EL (cell line): ENCODE results near the gene ZNF184.

Source experiments
- DNase-seq: peaks from one replicate; pipeline ENCODE4 v3.0.0-alpha.2; 2016

The ZNF184 gene

GRCh38 chr6:27472617-27473400 is at the start of gene ZNF184:
Gene ZNF184, minus strand, starts transcription at chr6:27473105. Its CDS starts 811 bp downstream, at chr6:27472294.
- DNase-seq, result peak; percentile 98

GRCh38 chr6:27518881-27519795 is 46.2 kb upstream of the ZNF184 start:
- DNase-seq, result peak; percentile 90

- no peak for DNase-seq
Measured at GRCh38 chr6:27517928-27518787, 45.3 kb upstream of the ZNF184 start.

GRCh38 chr6:27517238-27517637 is 44.3 kb upstream of the ZNF184 start:
- no peak for DNase-seq

DNA sequence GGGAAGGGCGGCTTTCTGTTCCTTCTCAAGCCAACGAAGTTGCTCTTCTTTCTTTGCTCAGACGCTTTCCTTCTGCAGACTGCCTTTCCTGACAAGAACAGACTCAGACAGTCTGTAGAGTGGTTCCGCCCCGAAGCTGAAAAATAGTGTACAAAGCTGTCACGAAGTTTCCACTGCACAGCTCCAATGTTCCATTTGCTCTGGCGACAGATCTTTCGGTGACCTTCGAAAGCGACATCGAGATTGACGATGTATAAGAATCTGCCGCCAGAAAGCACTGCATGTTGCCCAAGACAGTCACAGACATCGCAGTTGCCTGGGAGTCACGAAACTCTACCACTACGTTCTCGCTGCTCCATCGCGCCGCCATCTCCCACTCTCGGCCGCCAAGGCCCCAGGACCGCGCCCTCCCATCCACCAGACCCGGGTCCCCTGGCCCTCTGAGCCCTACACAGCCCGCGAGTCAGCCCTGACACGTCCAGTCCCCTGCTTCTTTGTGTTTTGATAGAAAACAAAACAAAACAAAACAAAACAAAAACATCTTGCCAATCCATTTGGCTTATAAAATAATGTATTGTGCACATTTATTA is 42.1 kb upstream of the ZNF184 start:
- DNase-seq, result no peak

DNA sequence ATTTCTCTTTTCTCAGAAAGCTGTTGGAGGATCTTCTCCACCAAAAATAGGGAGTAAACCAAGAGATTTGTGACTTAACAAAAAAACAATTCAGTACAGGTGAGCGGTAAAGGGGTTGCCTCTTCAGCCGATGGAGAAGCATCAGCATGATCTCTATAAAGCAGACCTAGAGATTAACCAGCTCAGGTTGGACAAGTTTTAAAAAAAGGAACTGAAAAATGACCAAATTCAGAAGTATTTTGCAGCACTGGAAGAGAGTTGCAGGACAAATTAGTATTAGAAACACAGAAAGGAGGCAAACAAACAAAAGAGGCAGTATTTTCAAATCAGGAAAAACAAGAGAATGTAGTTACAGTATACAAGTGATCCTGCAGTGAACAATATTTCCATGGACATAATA is 39.6 kb upstream of the ZNF184 start:
- DNase-seq, result no peak

- DNase-seq, result no peak
Measured at GRCh38 chr6:27507041-27507956, 34.4 kb upstream of the ZNF184 start.

DNA sequence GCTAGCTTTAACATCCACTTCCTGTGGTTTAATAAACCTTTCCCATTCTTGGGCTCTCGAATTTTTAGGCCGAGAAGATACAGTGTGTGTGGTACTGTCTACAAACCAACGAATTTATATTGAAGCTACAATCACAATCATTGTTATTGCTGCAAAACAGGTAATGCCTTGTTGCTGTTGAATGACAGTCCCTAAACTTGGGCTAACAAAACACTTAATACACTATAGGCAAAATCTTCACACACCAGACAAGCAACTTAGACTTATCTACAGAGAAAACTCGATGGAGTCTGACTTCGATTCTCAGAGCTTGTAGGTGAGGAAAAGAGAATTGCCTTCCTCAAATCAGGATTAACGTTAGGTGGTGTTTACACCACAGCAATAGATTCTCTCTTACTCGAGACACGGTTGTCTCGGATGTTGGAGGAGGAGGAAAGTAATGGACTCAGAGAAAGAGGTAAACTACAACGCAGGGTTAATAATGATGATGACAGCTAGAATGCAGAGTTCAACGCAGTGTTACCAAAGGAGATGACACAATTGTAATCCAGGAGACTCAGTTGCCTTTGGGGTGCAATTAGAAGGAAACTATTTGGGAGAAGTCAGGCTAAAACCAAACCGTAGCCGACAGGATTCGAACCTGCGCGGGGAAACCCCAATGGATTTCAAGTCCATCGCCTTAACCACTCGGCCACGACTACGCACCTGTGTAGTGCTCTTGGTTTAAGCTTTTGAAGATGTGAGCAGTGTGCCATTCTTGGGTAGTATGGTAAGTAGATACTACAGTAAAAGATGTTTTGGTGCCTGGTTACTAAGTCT is 32.5 kb upstream of the ZNF184 start:
- DNase-seq, result peak; percentile 82

- DNase-seq, result peak; percentile 75
Measured at GRCh38 chr6:27503436-27504030, 30.6 kb upstream of the ZNF184 start.

GRCh38 chr6:27502508-27503435 is 29.9 kb upstream of the ZNF184 start:
- peak; percentile 79 for DNase-seq

DNA sequence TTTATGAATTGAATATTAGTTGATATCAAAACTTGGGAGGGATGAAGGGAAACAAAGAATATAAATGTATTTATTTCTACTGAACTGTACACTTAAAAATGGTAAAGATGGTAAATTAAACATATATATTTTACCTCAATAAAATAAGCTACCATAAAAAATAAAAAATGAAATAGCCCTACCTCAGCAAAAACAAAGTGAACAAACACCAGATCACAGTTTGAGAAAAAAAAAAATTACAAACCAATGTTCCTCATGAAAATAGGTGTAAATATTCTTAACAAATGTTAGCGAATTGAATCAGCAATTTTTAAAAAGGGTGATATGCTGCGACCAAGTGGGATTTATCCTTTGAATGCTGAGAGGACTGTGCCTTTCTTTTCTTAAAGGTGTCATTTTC is 28.3 kb upstream of the ZNF184 start:
- no peak for DNase-seq

DNA sequence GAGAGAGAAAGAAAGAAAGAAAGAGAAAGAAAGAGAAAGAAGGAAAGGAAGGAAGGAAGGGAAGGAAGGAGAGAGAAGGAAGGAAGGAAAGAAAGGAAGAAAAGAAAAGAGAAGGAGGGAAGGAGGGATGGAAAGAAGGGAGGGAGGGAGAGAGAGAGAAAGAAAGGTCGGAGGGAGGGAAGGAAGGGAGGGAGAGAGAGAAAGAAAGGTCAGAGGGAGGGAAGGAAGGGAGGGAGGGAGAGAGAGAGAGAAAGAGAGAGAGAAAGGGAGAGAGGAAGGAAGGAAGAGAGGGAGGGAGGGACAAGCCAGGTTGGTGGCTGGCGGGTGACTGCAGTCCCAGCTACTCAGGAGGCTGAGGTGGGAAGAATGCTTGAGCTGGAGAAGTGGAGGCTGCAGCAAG is 27.3 kb upstream of the ZNF184 start:
- no peak for DNase-seq

DNA sequence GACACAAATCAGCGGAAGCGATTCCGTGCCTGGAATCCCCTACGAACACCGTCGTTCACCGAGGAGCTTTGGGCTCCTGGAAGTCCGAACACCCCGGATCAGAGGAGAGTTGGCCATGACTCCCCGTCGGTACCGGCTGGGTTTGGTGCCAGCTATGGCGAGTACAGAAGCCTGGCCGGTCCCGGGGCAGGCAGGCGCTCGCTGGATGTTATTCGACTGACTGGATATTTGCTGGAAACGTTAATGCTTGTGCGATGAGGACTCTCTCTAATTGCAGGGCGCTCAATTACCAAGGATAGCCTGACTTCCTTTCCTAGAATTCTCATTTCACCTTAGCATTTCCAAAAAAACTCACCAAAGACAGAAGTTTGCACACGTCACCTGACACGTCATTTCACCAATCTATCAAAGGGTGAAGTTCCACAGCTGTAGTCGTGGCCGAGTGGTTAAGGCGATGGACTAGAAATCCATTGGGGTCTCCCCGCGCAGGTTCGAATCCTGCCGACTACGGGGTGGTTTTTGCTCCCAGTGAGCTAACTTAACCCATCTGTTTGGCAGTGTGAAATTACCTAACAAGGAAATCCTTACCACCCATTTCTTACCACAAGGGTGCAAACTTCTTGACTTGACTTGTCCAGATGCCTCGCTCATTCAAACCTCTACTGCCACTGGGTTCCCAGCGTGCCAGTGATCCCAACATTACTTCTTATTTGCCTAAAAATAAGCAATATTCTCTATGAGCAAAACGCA is 22.7 kb upstream of the ZNF184 start:
- peak; percentile 87 for DNase-seq

DNA sequence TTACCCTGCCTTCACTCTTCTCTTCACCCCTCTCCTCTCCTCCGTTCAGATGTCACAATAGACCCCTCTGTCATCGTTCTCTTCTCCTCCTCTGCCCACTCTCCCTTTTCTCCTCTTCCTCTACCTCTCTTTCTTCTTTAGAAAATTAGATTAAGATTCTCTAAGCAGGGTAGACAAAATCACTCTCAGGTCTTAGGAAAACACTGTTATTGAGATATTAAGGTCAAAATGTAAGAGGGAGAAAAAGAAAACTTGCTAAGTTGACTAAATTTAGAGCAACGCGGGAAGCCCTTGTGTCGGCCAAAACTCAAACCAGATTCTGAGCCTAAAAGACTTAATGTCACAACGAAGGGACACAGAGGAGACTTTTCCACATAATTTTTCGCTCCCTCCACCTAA is 22.1 kb upstream of the ZNF184 start:
- no peak for DNase-seq

DNA sequence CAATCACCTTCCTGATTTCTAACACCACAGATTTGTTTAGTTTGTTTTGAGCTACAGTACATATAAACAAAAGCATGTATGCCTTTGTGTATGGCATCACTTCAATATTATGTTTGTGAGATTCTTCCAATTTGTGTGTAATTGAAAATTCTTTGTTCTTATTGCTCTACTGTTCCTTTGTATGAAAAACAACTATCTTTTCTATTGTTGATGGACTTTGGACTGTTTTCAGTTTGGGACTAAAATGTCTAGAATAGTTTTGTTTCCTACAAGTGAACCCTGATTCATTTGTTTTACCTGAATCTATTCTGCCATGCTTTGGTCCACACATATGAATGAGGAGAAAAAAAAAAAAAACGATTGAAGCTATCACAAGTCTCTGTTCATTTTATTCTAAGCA is 21.2 kb upstream of the ZNF184 start:
- no peak for DNase-seq

DNA sequence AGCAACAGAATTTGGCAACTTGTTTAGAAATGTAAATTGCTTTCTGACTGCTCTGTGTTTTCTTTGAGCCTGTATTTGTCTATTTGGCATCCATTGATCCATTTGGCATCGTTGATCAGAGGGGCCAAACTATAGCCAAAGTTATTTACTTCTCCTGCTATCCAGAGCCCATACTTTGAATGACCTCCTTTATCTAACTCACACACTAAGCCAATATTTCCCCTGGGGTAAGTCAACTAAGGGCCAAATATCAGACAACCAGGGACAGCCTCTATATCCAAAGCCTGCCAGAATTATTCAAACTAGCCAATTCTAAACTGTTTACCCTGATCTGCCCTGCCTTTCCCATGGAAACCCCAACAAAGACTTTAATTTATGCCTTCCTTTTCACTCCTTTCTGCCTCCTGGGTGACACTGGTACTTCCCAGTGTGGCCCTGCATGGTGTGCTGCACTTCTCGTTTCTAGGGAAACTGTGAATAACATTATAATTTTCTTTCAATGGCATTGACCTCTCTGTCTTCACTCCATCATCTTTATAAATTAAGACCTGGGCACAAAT is 19.8 kb upstream of the ZNF184 start:
- no peak for DNase-seq

DNA sequence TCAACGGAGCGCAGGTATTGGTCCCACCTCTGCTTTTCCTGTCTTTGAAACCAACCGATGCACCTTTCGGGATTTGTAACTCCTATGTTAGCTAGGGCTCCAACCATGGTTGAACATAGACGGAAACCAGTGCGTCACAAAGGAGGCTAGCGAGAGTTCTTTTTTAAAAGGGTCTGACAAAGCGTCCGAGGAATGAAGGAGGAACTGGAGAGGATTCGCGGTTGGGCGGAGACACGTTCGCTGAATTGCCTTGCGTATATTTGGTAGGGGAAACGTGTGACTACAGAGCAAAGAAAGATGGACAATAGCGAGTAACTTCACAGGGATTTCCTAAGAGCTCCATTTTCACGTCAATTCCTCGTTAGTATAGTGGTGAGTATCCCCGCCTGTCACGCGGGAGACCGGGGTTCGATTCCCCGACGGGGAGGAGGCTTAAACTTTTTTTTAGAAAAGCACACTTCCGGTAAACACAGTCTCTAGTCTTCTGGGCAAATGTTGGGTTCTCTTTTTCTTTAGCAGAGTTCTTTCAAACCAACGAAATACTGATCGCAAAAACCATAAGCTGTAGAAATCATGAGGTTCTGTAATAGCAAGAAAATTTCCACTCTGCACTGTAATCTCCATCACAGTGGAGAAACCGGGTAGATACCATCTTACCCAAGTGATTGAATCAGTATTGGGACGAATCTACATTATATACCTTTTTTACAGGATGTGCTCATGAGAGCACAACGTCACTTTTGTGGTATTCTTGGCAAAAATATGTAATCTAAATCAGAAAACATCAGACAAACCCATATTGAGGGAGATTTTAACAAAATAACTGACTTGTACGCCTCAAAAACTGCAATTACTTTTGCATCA is 6.6 kb upstream of the ZNF184 start:
- peak; percentile 94 for DNase-seq
